Nephron progenitor cell (in vitro differentiated cells): ENCODE measurements around the gene RPTOR.
A peak's percentile ranks its signal among the peaks of the same experiment; 100 is the strongest.

Experiments used
- DNase-seq: peaks from one replicate; pipeline ENCODE4 v3.0.0; 2021
- H3K27ac Mint-ChIP-seq: 2 replicates; pipeline ENCODE4 v1.8.0; 2021; ENCODE audit warnings: mild to moderate bottlenecking, moderate library complexity, mixed read lengths
- H3K27me3 Mint-ChIP-seq: 2 replicates; pipeline ENCODE4 v1.8.0; 2021; ENCODE audit warnings: mild to moderate bottlenecking, low read depth, mixed read lengths; ENCODE audit not compliant: poor library complexity
- H3K36me3 Mint-ChIP-seq: 2 replicates; pipeline ENCODE4 v1.8.0; 2021; ENCODE audit warnings: low read depth, mixed read lengths
- H3K4me1 Mint-ChIP-seq: 2 replicates; pipeline ENCODE4 v1.8.0; 2021; ENCODE audit warnings: mixed read lengths
- H3K4me3 Mint-ChIP-seq: 2 replicates; pipeline ENCODE4 v1.8.0; 2021; ENCODE audit warnings: mild to moderate bottlenecking, moderate library complexity, mixed read lengths
- H3K9me3 Mint-ChIP-seq: 2 replicates; pipeline ENCODE4 v1.8.0; 2021; ENCODE audit warnings: mild to moderate bottlenecking, moderate library complexity, mixed read lengths
- CTCF ChIP-seq: fragments of 200-600 bp; sonication (generic); IDR thresholded peaks from 2 replicates; pipeline ENCODE4 v1.5.0; 2021; ENCODE audit warnings: antibody characterized with exemption

Gene RPTOR

GRCh38 chr17:80561541-80562114, 17.0 kb downstream of the RPTOR start:
- no peaks in the 10 kb centered on the region for H3K27me3 Mint-ChIP-seq
- H3K4me3 Mint-ChIP-seq = no peak overlapping the region
- H3K4me1 Mint-ChIP-seq = peaks cover 34% of the 10 kb centered on the region
- no peaks in the 10 kb centered on the region for H3K9me3 Mint-ChIP-seq
- TF ChIP-seq CTCF = no peak
- DNase-seq = no peak
- peak overlapping the region; percentile 3 for H3K27ac Mint-ChIP-seq
- H3K36me3 Mint-ChIP-seq = peaks cover 5% of the 10 kb centered on the region

- H3K27me3 Mint-ChIP-seq = no peaks in the 10 kb centered on the region
- no peak for DNase-seq
- peaks cover 40% of the 10 kb centered on the region for H3K4me1 Mint-ChIP-seq
- TF ChIP-seq CTCF = no peak
- H3K9me3 Mint-ChIP-seq = no peaks in the 10 kb centered on the region
- H3K27ac Mint-ChIP-seq = no peak overlapping the region
- H3K36me3 Mint-ChIP-seq = peaks cover 14% of the 10 kb centered on the region
- no peak overlapping the region for H3K4me3 Mint-ChIP-seq
These were observed 19.9 kb downstream of the RPTOR start for GRCh38 chr17:80564545-80564944.

- Mint-ChIP-seq H3K36me3 (peaks cover 19% of the 10 kb centered on the region), H3K4me3 (peak overlapping the region; percentile 5), H3K9me3 (no peaks in the 10 kb centered on the region), H3K4me1 (peaks cover 42% of the 10 kb centered on the region), H3K27ac (no peak overlapping the region), H3K27me3 (no peaks in the 10 kb centered on the region)
- TF ChIP-seq CTCF = no peak
- peak; percentile 21 for DNase-seq
These were observed 20.9 kb downstream of the RPTOR start for GRCh38 chr17:80565343-80566053.

- TF ChIP-seq CTCF = no peak
- Mint-ChIP-seq H3K27ac (no peak overlapping the region), H3K27me3 (no peaks in the 10 kb centered on the region)
These were observed 21.4 kb downstream of the RPTOR start for GRCh38 chr17:80566054-80566400.

GRCh38 chr17:80568246-80568645, 23.6 kb downstream of the RPTOR start:
- Mint-ChIP-seq H3K27me3 (peaks cover 4% of the 10 kb centered on the region), H3K27ac (no peak overlapping the region), H3K4me1 (peaks cover 37% of the 10 kb centered on the region), H3K9me3 (peaks cover 12% of the 10 kb centered on the region), H3K36me3 (peaks cover 30% of the 10 kb centered on the region), H3K4me3 (no peak overlapping the region)
- DNase-seq = no peak
- TF ChIP-seq CTCF = no peak

More at GRCh38 chr17:80566054-80566400, 21.4 kb downstream of the RPTOR start:
- Mint-ChIP-seq H3K4me1 (peaks cover 42% of the 10 kb centered on the region), H3K36me3 (peaks cover 20% of the 10 kb centered on the region), H3K9me3 (peaks cover under 1% of the 10 kb centered on the region), H3K4me3 (no peak overlapping the region)
- DNase-seq = no peak

- Mint-ChIP-seq H3K36me3 (peaks cover 35% of the 10 kb centered on the region), H3K9me3 (peaks cover 12% of the 10 kb centered on the region), H3K27me3 (peaks cover 6% of the 10 kb centered on the region), H3K27ac (peak overlapping the region; percentile 57), H3K4me1 (peaks cover 27% of the 10 kb centered on the region), H3K4me3 (peak overlapping the region; percentile 18)
- peak; percentile 36 for DNase-seq
- TF ChIP-seq CTCF = no peak
These were observed 25.3 kb downstream of the RPTOR start for GRCh38 chr17:80569924-80570323.
